ENCODE measurements around the gene MTERF1. TPM values are rescaled to one million over a fixed set of nuclear protein-coding genes. Genes with fewer than 3 reads are reported as not detected.
A peak's percentile ranks its signal among the peaks of the same experiment; 100 is the strongest.
"Not testable (repeated sequence)": the region's sequence is repeated elsewhere in the genome, so short reads cannot be mapped to it uniquely, and the experiment has no call there.

MTERF1 gene
- total RNA-seq, 1 experiment from 2014 or later, result 10.0 TPM

DNA sequence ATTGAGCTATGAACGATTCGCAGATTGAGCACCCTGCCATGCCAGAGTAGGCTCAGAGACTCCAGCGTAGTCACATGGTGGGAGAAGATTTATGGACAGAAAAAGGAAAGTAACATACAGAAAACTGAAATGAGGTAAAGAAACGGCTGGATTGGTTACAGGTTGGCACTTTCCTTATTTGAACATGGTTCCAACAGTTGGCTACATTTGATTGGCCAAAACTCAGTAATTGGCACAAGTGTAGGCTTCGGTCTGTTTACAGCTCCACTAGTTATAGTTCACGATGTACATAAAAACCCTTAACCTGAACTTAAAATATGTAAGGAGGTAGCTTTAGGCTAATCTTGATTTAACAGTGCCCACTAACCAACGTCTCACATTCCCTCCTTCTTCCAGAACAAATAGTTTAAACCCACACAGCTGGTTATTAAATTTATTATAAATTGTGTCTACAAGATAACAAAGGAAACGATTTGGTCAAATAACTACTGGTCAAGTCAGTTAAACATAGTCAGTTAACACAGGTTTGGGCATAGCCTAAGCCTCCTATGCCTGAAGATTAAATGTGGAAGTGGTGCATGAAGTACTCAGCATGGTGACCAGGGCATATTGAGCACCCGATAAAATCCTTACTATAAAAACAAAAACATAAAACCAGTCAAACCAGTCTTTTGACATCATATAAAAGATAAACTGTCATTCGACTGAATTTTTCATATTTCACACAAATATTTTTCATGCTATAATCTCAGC lies 17.9 kb upstream of the MTERF1 start:
- 0 out of 2 replicates have a peak overlapping the region, but pooled peaks have one; percentile 11 for H3K9ac ChIP-seq (ENCODE audit: low read length)
- intact Hi-C loops (cut with micrococcal nuclease), result loop anchor here (2.0 to 5.0 kb wide), 2 partner anchors 44 to 54 kb away; partner anchors contain the start of gene AKAP9
- no peaks in the 10 kb centered on the region for H3K79me2 ChIP-seq (ENCODE audit: low read length)
- peak; percentile 48 for DNase-seq
- ChIA-PET CTCF (no interaction called here), POLR2A (ENCODE audit: unreplicated experiment) (interaction anchor here (0.6 to 0.7 kb wide), 2 partner anchors 172 to 759 kb away, joined by 3 to 4 read pairs; no protein-coding TSS in a partner anchor)
- no TSS peak for BruUV-seq (replicated peaks)
- no peaks in the 10 kb centered on the region for H3K9me3 ChIP-seq (ENCODE audit: low read length)
- ATAC-seq, result peak; percentile 82
- no peaks in the 10 kb centered on the region for H3K36me3 ChIP-seq (ENCODE audit: low read depth, low read length)
- H2AFZ ChIP-seq (ENCODE audit: low read length), result peak overlapping the region; percentile 84
- no peaks in the 10 kb centered on the region for H3K9me2 ChIP-seq (replicated peaks; ENCODE audit: low read length)
- H3K4me2 ChIP-seq (ENCODE audit: low read length), result peak overlapping the region; percentile 63
- H3F3A ChIP-seq (ENCODE audit: low read length, unreplicated experiment), result no peaks in the 10 kb centered on the region
- peak overlapping the region; percentile 56 for H3K4me3 ChIP-seq (ENCODE audit: low read length)
- H3K27me3 ChIP-seq (ENCODE audit: low read length), result no peaks in the 10 kb centered on the region
- no peak for TF ChIP-seq EZH2phosphoT487 (IDR thresholded peaks at IDR 0.05; ENCODE audit: borderline replicate concordance, low read length)
- TF ChIP-seq EZH2 (IDR thresholded peaks at IDR 0.05; ENCODE audit: low read length, unreplicated experiment), result no peak
- 0 out of 2 replicates have a peak overlapping the region, but pooled peaks have one; percentile 11 for H3K27ac ChIP-seq (ENCODE audit: low read length)
- H4K20me1 ChIP-seq (ENCODE audit: low read length), result no peaks in the 10 kb centered on the region
- peaks cover 23% of the 10 kb centered on the region for H3K4me1 ChIP-seq (ENCODE audit: insufficient read depth, low read length)

DNA sequence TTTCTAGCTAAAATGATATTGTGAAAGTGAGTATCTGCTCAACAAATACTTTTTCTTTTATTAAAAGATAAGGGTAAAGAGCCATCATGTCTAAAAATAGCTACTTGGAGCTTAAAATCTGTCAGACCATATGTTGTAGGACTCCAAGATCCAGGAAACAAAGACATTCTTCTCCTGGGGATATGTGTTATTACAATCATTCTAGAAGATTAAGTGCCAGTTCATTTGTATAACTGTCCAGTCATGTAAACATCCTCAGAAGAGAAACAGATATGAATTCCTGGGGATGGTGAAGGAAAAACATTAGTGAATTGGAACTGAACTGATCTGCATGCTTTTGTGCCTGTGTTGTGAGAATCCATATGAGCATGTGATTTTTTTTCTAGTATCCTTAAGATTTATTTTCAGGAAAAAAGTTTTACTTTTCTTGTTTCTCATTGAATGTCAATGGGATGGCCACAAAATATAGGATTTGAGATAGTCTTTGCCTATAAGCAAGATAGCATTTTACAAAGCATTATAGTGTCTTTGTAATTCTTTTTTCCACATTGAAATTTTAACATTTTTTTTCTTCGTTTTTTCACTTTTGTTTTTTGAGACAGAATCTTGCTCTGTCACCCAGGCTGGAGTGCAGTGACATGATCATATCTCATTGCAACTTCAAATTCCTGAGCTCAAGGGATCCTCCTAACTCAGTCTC lies 14.4 kb upstream of the MTERF1 start:
- Histone ChIP-seq H3K9me3 (ENCODE audit: low read length) (no peaks in the 10 kb centered on the region), H3K79me2 (ENCODE audit: low read length) (no peaks in the 10 kb centered on the region), H3K9ac (ENCODE audit: low read length) (no peak overlapping the region), H2AFZ (ENCODE audit: low read length) (no peak overlapping the region), H3K4me2 (ENCODE audit: low read length) (no peak overlapping the region), H3F3A (ENCODE audit: low read length, unreplicated experiment) (no peaks in the 10 kb centered on the region), H3K4me1 (ENCODE audit: insufficient read depth, low read length) (peaks cover 36% of the 10 kb centered on the region), H3K9me2 (replicated peaks; ENCODE audit: low read length) (no peaks in the 10 kb centered on the region), H3K4me3 (ENCODE audit: low read length) (no peak overlapping the region), H3K27me3 (ENCODE audit: low read length) (no peaks in the 10 kb centered on the region), H3K27ac (ENCODE audit: low read length) (no peak overlapping the region), H4K20me1 (ENCODE audit: low read length) (no peaks in the 10 kb centered on the region), H3K36me3 (ENCODE audit: low read depth, low read length) (no peaks in the 10 kb centered on the region)
- ATAC-seq (no peak), DNase-seq (no peak)
- POLR2A ChIA-PET (ENCODE audit: unreplicated experiment), result no interaction called here
- intact Hi-C loops (cut with micrococcal nuclease), result loop anchor here (5.0 kb wide), 1 partner anchor 47 kb away; the partner anchor contains the start of gene AKAP9
- BruUV-seq (replicated peaks), result no TSS peak
- no peak for TF ChIP-seq CTCF (conservative IDR thresholded peaks at IDR 0.05; ENCODE audit: low read depth, low read length)
- no peak for TF ChIP-seq EZH2 (IDR thresholded peaks at IDR 0.05; ENCODE audit: low read length, unreplicated experiment)
- no peak for TF ChIP-seq EZH2phosphoT487 (IDR thresholded peaks at IDR 0.05; ENCODE audit: borderline replicate concordance, low read length)
- CTCF ChIA-PET, result no interaction called here

DNA sequence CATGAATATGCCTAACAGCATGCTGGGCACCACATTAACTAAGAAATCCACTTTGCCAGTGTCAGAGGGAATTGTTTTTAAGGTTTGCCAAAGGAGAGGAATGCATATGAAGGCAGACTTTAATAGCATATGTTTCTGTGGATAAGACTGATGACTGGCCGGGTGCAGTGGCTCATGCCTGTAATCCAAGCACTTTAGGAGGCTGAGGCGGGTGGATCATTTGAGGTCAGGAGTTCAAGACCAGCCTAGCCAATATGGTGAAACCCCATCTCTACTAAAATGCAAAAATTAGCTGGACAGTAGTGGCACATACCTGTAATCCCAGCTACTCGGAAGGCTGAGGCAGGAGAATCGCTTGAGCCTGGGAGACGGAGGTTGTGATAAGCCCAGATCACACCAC lies 13.2 kb upstream of the MTERF1 start:
- CTCF ChIA-PET; H3K9ac ChIP-seq (ENCODE audit: low read length); H3F3A ChIP-seq (ENCODE audit: low read length, unreplicated experiment); BruUV-seq (replicated peaks); H3K9me2 ChIP-seq (replicated peaks; ENCODE audit: low read length); H3K27ac ChIP-seq (ENCODE audit: low read length); H4K20me1 ChIP-seq (ENCODE audit: low read length); H3K9me3 ChIP-seq (ENCODE audit: low read length); H2AFZ ChIP-seq (ENCODE audit: low read length); H3K79me2 ChIP-seq (ENCODE audit: low read length); ATAC-seq; H3K36me3 ChIP-seq (ENCODE audit: low read depth, low read length); DNase-seq; H3K27me3 ChIP-seq (ENCODE audit: low read length); intact Hi-C loops (cut with micrococcal nuclease); H3K4me3 ChIP-seq (ENCODE audit: low read length): not testable (repeated sequence)
- POLR2A ChIA-PET (ENCODE audit: unreplicated experiment), result interaction anchor here (0.6 kb wide), 1 partner anchor 1088 kb away, joined by 14 read pairs; no protein-coding TSS in a partner anchor
- peak overlapping the region; percentile 54 for H3K4me2 ChIP-seq (ENCODE audit: low read length)
- peaks cover 31% of the 10 kb centered on the region for H3K4me1 ChIP-seq (ENCODE audit: insufficient read depth, low read length)

All from PC-3 (cell line).